ENCODE measurements around the gene B9D2. TPM values are rescaled to one million over a fixed set of nuclear protein-coding genes. Genes with fewer than 3 reads are reported as not detected.
A peak's percentile ranks its signal among the peaks of the same experiment; 100 is the strongest.

The B9D2 gene
- 2.5 TPM for total RNA-seq
- long read RNA-seq, partial matches to known transcripts, result 2 of 4 reads
- long read RNA-seq, other reads (novel, unspliced or antisense), result 1 of 4 reads

GRCh38 chr19:41363753-41364523, at the start of gene B9D2:
Gene B9D2, minus strand, starts transcription at chr19:41364149. Its CDS starts 630 bp downstream, at chr19:41363519.
- peak; percentile 98 for DNase-seq
- intact Hi-C loops (cut with micrococcal nuclease), result no loop called here
- H3K4me1 ChIP-seq, result peaks cover 13% of the 10 kb centered on the region
- peak within 1 kb of the TSS; percentile 76 for H3K4me3 ChIP-seq
- no peak for TF ChIP-seq CTCF (IDR thresholded peaks at IDR 0.05; ENCODE audit: borderline replicate concordance)
- H3K36me3 ChIP-seq, result no peaks in the 10 kb centered on the region
- H3K27ac ChIP-seq (replicated peaks), result peak within 1 kb of the TSS; percentile 97
- H3K9me3 ChIP-seq (replicated peaks), result no peaks in the 10 kb centered on the region
- H3K27me3 ChIP-seq (ENCODE audit: low read depth), result no peaks in the 10 kb centered on the region

GRCh38 chr19:41412953-41413352, 49.0 kb upstream of the B9D2 start:
- no peak for TF ChIP-seq CTCF (IDR thresholded peaks at IDR 0.05; ENCODE audit: borderline replicate concordance)
- Histone ChIP-seq H3K4me1 (peaks cover 58% of the 10 kb centered on the region), H3K36me3 (peaks cover 53% of the 10 kb centered on the region), H3K27ac (replicated peaks) (peak overlapping the region; percentile 87), H3K4me3 (no peak overlapping the region), H3K27me3 (ENCODE audit: low read depth) (no peaks in the 10 kb centered on the region), H3K9me3 (replicated peaks) (no peaks in the 10 kb centered on the region)
- no peak for DNase-seq
- intact Hi-C loops (cut with micrococcal nuclease), result no loop called here

GRCh38 chr19:41411968-41412265, 48.0 kb upstream of the B9D2 start:
- TF ChIP-seq CTCF (IDR thresholded peaks at IDR 0.05; ENCODE audit: borderline replicate concordance), result no peak
- intact Hi-C loops (cut with micrococcal nuclease), result no loop called here
- Histone ChIP-seq H3K4me1 (peaks cover 69% of the 10 kb centered on the region), H3K27me3 (ENCODE audit: low read depth) (no peaks in the 10 kb centered on the region), H3K4me3 (no peak overlapping the region), H3K27ac (replicated peaks) (peak overlapping the region; percentile 87), H3K9me3 (replicated peaks) (no peaks in the 10 kb centered on the region), H3K36me3 (peaks cover 42% of the 10 kb centered on the region)
- peak; percentile 80 for DNase-seq

- intact Hi-C loops (cut with micrococcal nuclease), result no loop called here
- H3K9me3 ChIP-seq (replicated peaks), result no peaks in the 10 kb centered on the region
- no peak for TF ChIP-seq CTCF (IDR thresholded peaks at IDR 0.05; ENCODE audit: borderline replicate concordance)
- H3K27me3 ChIP-seq (ENCODE audit: low read depth), result no peaks in the 10 kb centered on the region
- no peak overlapping the region for H3K4me3 ChIP-seq
- peaks cover 72% of the 10 kb centered on the region for H3K4me1 ChIP-seq
- no peak for DNase-seq
- H3K27ac ChIP-seq (replicated peaks), result peak overlapping the region; percentile 87
- peaks cover 37% of the 10 kb centered on the region for H3K36me3 ChIP-seq
Observed at GRCh38 chr19:41411100-41411967, 47.4 kb upstream of the B9D2 start.

- no peak for TF ChIP-seq CTCF (IDR thresholded peaks at IDR 0.05; ENCODE audit: borderline replicate concordance)
- H3K9me3 ChIP-seq (replicated peaks), result no peaks in the 10 kb centered on the region
- H3K27ac ChIP-seq (replicated peaks), result peak overlapping the region; percentile 87
- H3K4me3 ChIP-seq, result no peak overlapping the region
- H3K27me3 ChIP-seq (ENCODE audit: low read depth), result no peaks in the 10 kb centered on the region
- H3K36me3 ChIP-seq, result peaks cover 31% of the 10 kb centered on the region
- DNase-seq, result no peak
- intact Hi-C loops (cut with micrococcal nuclease), result no loop called here
- H3K4me1 ChIP-seq, result peaks cover 74% of the 10 kb centered on the region
Observed at GRCh38 chr19:41410336-41411054, 46.5 kb upstream of the B9D2 start.

Measured in left ventricle myocardium inferior (tissue), 1 donor.